Upper lobe of left lung (tissue), 6 donors: Measurements from ENCODE around the gene MTAP. TPM values are rescaled to one million over a fixed set of nuclear protein-coding genes. Genes with fewer than 3 reads are reported as not detected.

Experiments
- ATAC-seq, 2 donors: fragments of 200-7000 bp; cut with Tn5 transposase; one replicate each; pipeline ENCODE4 v1.9.1; 2022; ENCODE audit warnings: mild to moderate bottlenecking in 2 of 2, moderate library complexity in 2 of 2; ENCODE audit not compliant: low FRiP score in 2 of 2
- DNase-seq, 2 donors: peaks; one replicate each; pipeline ENCODE4 v3.0.0-alpha.2; 2019 to 2020
- H3K27ac ChIP-seq, 4 donors: fragments of 200-600 bp; sonication (generic); one replicate each; pipeline ENCODE4 v1.5.1; 2016 to 2019
- H3K27me3 ChIP-seq, 4 donors: fragments of 200-600 bp; sonication (generic); one replicate each; pipeline ENCODE4 v1.5.1; 2017 to 2019
- H3K36me3 ChIP-seq, 4 donors: fragments of 200-600 bp; sonication (generic); one replicate each; pipeline ENCODE4 v1.5.1; 2016 to 2019
- H3K4me1 ChIP-seq, 4 donors: fragments of 200-600 bp; sonication (generic); one replicate each; pipeline ENCODE4 v1.5.1; 2018 to 2019
- H3K4me3 ChIP-seq, 4 donors: fragments of 200-600 bp; sonication (generic); one replicate each; pipeline ENCODE4 v1.5.1; 2017 to 2019; ENCODE audit warnings: mild to moderate bottlenecking in 2 of 4, moderate library complexity in 1 of 4
- H3K9me3 ChIP-seq, 4 donors: fragments of 200-600 bp; sonication (generic); one replicate each; pipeline ENCODE4 v1.5.1; 2018 to 2019
- EP300 ChIP-seq, 4 donors: sonication (generic); formaldehyde crosslinking; IDR thresholded peaks; one replicate each; pipeline ENCODE4 v1.5.1; 2017; ENCODE audit warnings: antibody characterized with exemption in 4 of 4, control low read depth in 2 of 4
- POLR2A ChIP-seq, 4 donors: fragments of 450-650 bp; IDR thresholded peaks; one replicate each; pipeline ENCODE4 v1.5.1; 2016 to 2017; ENCODE audit warnings: antibody characterized with exemption in 4 of 4, mild to moderate bottlenecking in 2 of 4
- POLR2AphosphoS5 ChIP-seq, 2 donors: sonication (generic); formaldehyde crosslinking; IDR thresholded peaks; one replicate each; pipeline ENCODE4 v1.5.1; 2017; ENCODE audit warnings: antibody characterized with exemption in 2 of 2
- WGBS, 2 donors: methylation state at CpG; one replicate each; pipeline ENCODE4 v1.1.5; 2017 to 2018; 5-methylcytosine and 5-hydroxymethylcytosine counted together
- total RNA-seq, 6 donors: library from RNA; depleted of rRNA in 4 of 6; stranded (reverse); fragments of >200 nt in 4 of 6; gene quantifications; one replicate each; pipeline versions ENCODE4 v1.1.0 to v1.2.1, GENCODE V29; 2016 to 2021
- TF ChIP-seq, protein P1 (sequence below), 6 experiments: fragments of 450-650 bp in 4 of 6; fragments of 200-600 bp in 2 of 6; sonication (generic) in 2 of 6; IDR thresholded peaks; one replicate each; pipeline ENCODE4 v1.5.1; 2016 to 2019; ENCODE audit warnings: antibody characterized with exemption in 6 of 6
- donor health status: DM: no; HTN: no; CAD: no; lungs with moderate emphysema.
- donor health status: DM: no; HTN: yes; CAD: no; lungs with severe emphysema.

Gene MTAP
- total RNA-seq, 6 donors from 2014 or later = 10.5 to 35.0 (median 25.7) TPM

GRCh38 chr9:21854119-21854518, 51.7 kb downstream of the MTAP start:
- no peak for ATAC-seq
- no peak overlapping the region for H3K4me3 ChIP-seq
- no peak overlapping the region for H3K27ac ChIP-seq
- no peaks in the 10 kb centered on the region for H3K9me3 ChIP-seq
- TF ChIP-seq, protein P1, sequence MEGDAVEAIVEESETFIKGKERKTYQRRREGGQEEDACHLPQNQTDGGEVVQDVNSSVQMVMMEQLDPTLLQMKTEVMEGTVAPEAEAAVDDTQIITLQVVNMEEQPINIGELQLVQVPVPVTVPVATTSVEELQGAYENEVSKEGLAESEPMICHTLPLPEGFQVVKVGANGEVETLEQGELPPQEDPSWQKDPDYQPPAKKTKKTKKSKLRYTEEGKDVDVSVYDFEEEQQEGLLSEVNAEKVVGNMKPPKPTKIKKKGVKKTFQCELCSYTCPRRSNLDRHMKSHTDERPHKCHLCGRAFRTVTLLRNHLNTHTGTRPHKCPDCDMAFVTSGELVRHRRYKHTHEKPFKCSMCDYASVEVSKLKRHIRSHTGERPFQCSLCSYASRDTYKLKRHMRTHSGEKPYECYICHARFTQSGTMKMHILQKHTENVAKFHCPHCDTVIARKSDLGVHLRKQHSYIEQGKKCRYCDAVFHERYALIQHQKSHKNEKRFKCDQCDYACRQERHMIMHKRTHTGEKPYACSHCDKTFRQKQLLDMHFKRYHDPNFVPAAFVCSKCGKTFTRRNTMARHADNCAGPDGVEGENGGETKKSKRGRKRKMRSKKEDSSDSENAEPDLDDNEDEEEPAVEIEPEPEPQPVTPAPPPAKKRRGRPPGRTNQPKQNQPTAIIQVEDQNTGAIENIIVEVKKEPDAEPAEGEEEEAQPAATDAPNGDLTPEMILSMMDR (IDR thresholded peaks at IDR 0.05) = no peak
- no peak for TF ChIP-seq POLR2A (IDR thresholded peaks at IDR 0.05)
- TF ChIP-seq EP300 (IDR thresholded peaks at IDR 0.05) = no peak
- no peak for TF ChIP-seq POLR2AphosphoS5 (IDR thresholded peaks at IDR 0.05)
- no peaks in the 10 kb centered on the region for H3K27me3 ChIP-seq
- no peak for DNase-seq
- peaks cover 2 to 50% (median 14%) of the 10 kb centered on the region in 4 donors for H3K36me3 ChIP-seq
- 72 to 85% methylated on average over 4 of the region's 4 CpGs for WGBS, 2 donors
- H3K4me1 ChIP-seq = no peaks in the 10 kb centered on the region

- H3K4me3 ChIP-seq = no peak overlapping the region
- H3K4me1 ChIP-seq = no peaks in the 10 kb centered on the region
- H3K9me3 ChIP-seq = no peaks in the 10 kb centered on the region
- ATAC-seq (peak; percentile 47 to 69), DNase-seq (peak in 1 of 2 donors; percentile 77)
- peaks cover 2 to 55% (median 18%) of the 10 kb centered on the region in 4 donors for H3K36me3 ChIP-seq
- 71 to 73% methylated on average over 11 of the region's 11 CpGs for WGBS, 2 donors
- H3K27ac ChIP-seq = no peak overlapping the region
- no peaks in the 10 kb centered on the region for H3K27me3 ChIP-seq
- TF ChIP-seq POLR2A (IDR thresholded peaks at IDR 0.05) = no peak
Measured at GRCh38 chr9:21854594-21854993, 52.2 kb downstream of the MTAP start.

DNA sequence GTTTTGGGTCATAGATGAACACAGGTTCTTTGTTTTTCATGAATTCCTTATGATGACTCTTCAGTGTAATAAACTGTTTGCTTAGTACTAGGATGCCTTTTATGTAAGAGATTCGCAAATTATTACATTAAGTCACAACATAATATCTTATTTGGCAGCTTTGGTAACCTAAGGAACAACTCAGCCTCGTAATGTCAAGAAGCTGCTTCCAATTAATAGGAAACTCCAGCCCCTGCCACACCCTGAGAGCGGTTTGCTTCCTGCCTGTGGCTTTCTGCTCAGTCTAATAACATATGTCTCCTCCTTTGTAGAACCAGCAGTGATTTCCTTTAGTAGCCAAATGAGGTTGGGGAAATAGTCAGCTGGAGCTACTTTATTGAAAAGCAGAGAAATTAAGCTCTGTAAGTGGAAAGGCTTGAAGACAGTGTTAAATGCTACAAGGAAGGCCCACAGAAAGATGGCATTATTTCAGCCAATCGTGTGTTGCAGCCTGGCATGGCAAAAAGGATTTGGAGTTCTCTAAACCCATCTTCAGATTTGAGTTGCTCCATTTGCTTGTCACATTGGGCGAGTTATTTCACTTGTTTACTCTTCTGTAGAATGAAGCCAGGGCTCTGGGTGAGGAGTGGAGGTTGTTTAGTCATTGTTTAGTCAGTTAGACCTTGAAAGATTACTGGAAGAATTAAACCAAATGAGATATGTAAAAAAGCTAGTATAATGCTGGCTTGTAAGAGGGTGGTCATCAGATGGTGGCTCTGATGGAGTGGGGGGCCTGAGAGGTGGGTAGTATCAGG, 54.1 kb downstream of the MTAP start:
- peaks cover 2 to 72% (median 21%) of the 10 kb centered on the region in 4 donors for H3K36me3 ChIP-seq
- no peak for DNase-seq
- TF ChIP-seq EP300 (IDR thresholded peaks at IDR 0.05) = no peak
- no peak for TF ChIP-seq POLR2AphosphoS5 (IDR thresholded peaks at IDR 0.05)
- TF ChIP-seq POLR2A (IDR thresholded peaks at IDR 0.05) = no peak
- TF ChIP-seq, protein P1 (IDR thresholded peaks at IDR 0.05) = no peak
- H3K27ac ChIP-seq = no peak overlapping the region
- no peaks in the 10 kb centered on the region for H3K27me3 ChIP-seq
- no peaks in the 10 kb centered on the region for H3K4me1 ChIP-seq
- peak in 1 of 2 donors; percentile 69 for ATAC-seq
- H3K9me3 ChIP-seq = no peaks in the 10 kb centered on the region
- 72 to 78% methylated on average over 5 of the region's 5 CpGs for WGBS, 2 donors
- H3K4me3 ChIP-seq = no peak overlapping the region

- Histone ChIP-seq H3K4me1 (no peaks in the 10 kb centered on the region), H3K36me3 (peaks cover 2 to 60% (median 23%) of the 10 kb centered on the region in 4 donors), H3K27me3 (no peaks in the 10 kb centered on the region), H3K9me3 (no peaks in the 10 kb centered on the region), H3K4me3 (no peak overlapping the region), H3K27ac (no peak overlapping the region)
- TF ChIP-seq POLR2A (IDR thresholded peaks at IDR 0.05) (no peak), POLR2AphosphoS5 (IDR thresholded peaks at IDR 0.05) (no peak), EP300 (IDR thresholded peaks at IDR 0.05) (no peak)
- TF ChIP-seq, protein P1 (IDR thresholded peaks at IDR 0.05) = no peak
- DNase-seq (no peak), ATAC-seq (no peak)
- WGBS, 2 donors = 88 to 90% methylated on average over 1 of the region's 1 CpG
Measured at GRCh38 chr9:21862871-21863270, 60.4 kb downstream of the MTAP start.

DNA sequence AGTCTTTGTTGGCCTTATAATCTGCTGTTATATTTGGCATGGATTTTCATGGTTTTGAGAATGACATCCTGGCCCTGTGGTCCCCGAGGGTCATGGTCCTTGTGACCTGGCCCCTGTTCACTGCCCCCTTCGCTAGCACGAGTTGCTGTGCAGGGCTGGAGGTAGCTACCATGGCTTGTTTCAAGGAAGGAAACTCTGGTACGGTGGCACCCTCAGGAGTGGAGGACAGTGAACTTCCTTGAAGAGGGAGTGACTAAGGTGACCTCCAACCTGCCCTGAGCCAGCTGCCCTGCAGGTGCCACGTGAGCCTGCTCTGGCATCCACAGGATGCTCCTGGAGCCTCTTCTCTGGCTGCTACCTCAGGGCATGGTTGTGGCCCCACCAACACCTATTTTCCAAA, 62.1 kb downstream of the MTAP start:
- no peaks in the 10 kb centered on the region for H3K27me3 ChIP-seq
- H3K4me1 ChIP-seq = no peaks in the 10 kb centered on the region
- H3K4me3 ChIP-seq = no peak overlapping the region
- no peaks in the 10 kb centered on the region for H3K9me3 ChIP-seq
- no peak for DNase-seq
- no peak overlapping the region for H3K27ac ChIP-seq
- TF ChIP-seq EP300 (IDR thresholded peaks at IDR 0.05) (no peak), POLR2AphosphoS5 (IDR thresholded peaks at IDR 0.05) (no peak), POLR2A (IDR thresholded peaks at IDR 0.05) (no peak)
- TF ChIP-seq, protein P1 (IDR thresholded peaks at IDR 0.05) = no peak
- H3K36me3 ChIP-seq = peaks cover 0 to 44% (median 13%) of the 10 kb centered on the region in 4 donors
- WGBS, 2 donors = 93 to 98% methylated on average over 4 to 5 of the region's 5 CpGs
- no peak for ATAC-seq
